ENCODE results near the gene KLHL1. TPM values are rescaled to one million over a fixed set of nuclear protein-coding genes. Genes with fewer than 3 reads are reported as not detected.

Gene KLHL1
- total RNA-seq, 1 donor from 2014 or later = not detected

GRCh38 chr13:69910800-69911199 is 197.5 kb downstream of the KLHL1 start:
- Mint-ChIP-seq H3K4me3 (no peak overlapping the region), H3K27me3 (ENCODE audit: insufficient read depth) (no peaks in the 10 kb centered on the region), H3K36me3 (ENCODE audit: low read depth) (no peaks in the 10 kb centered on the region), H3K4me1 (ENCODE audit: low read depth) (no peaks in the 10 kb centered on the region), H3K27ac (no peak overlapping the region), H3K9me3 (peaks cover 4% of the 10 kb centered on the region)
- intact Hi-C loops (cut with micrococcal nuclease) = no loop called here
- no peak for DNase-seq (ENCODE audit: low spot score)

DNA sequence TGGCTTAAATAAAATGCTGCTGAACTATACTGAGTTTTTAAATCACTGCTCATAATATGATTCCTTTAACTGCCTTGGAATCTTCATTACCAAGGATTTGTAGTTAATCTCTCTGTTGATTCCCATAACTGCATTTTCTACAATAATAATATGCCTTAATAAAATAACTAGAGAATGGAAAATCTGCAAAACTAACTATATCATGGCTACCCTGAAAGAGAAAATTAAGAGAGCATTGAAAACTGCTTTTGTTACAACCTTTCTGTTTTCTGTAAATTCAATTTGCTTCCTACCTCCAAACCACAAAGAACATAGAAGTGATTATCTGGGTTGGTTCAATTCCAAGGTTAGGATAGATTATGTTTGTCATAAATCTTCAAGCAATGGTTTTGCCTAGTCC is 203.5 kb downstream of the KLHL1 start:
- H3K27me3 Mint-ChIP-seq (ENCODE audit: insufficient read depth) = no peaks in the 10 kb centered on the region
- H3K4me3 Mint-ChIP-seq = no peak overlapping the region
- no peaks in the 10 kb centered on the region for H3K4me1 Mint-ChIP-seq (ENCODE audit: low read depth)
- intact Hi-C loops (cut with micrococcal nuclease) = no loop called here
- peaks cover 11% of the 10 kb centered on the region for H3K9me3 Mint-ChIP-seq
- no peak for DNase-seq (ENCODE audit: low spot score)
- no peak overlapping the region for H3K27ac Mint-ChIP-seq
- H3K36me3 Mint-ChIP-seq (ENCODE audit: low read depth) = no peaks in the 10 kb centered on the region

GRCh38 chr13:69903081-69903480 is 205.2 kb downstream of the KLHL1 start:
- Mint-ChIP-seq H3K27me3 (ENCODE audit: insufficient read depth) (no peaks in the 10 kb centered on the region), H3K9me3 (peaks cover 18% of the 10 kb centered on the region), H3K4me1 (ENCODE audit: low read depth) (no peaks in the 10 kb centered on the region), H3K27ac (no peak overlapping the region), H3K36me3 (ENCODE audit: low read depth) (no peaks in the 10 kb centered on the region), H3K4me3 (no peak overlapping the region)
- DNase-seq (ENCODE audit: low spot score) = no peak
- intact Hi-C loops (cut with micrococcal nuclease) = no loop called here

GRCh38 chr13:69882451-69882850 is 225.8 kb downstream of the KLHL1 start:
- DNase-seq (ENCODE audit: low spot score) = no peak
- Mint-ChIP-seq H3K9me3 (peaks cover 4% of the 10 kb centered on the region), H3K36me3 (ENCODE audit: low read depth) (no peaks in the 10 kb centered on the region)

GRCh38 chr13:69879936-69880335 is 228.3 kb downstream of the KLHL1 start:
- H3K27me3 Mint-ChIP-seq (ENCODE audit: insufficient read depth) = no peaks in the 10 kb centered on the region
- intact Hi-C loops (cut with micrococcal nuclease) = no loop called here
- H3K27ac Mint-ChIP-seq = no peak overlapping the region
- H3K4me3 Mint-ChIP-seq = no peak overlapping the region
- no peaks in the 10 kb centered on the region for H3K36me3 Mint-ChIP-seq (ENCODE audit: low read depth)
- H3K9me3 Mint-ChIP-seq = peaks cover 4% of the 10 kb centered on the region
- DNase-seq (ENCODE audit: low spot score) = no peak
- no peaks in the 10 kb centered on the region for H3K4me1 Mint-ChIP-seq (ENCODE audit: low read depth)

More at GRCh38 chr13:69882451-69882850, 225.8 kb downstream of the KLHL1 start:
- intact Hi-C loops (cut with micrococcal nuclease) = no loop called here
- H3K27ac Mint-ChIP-seq = no peak overlapping the region
- H3K4me1 Mint-ChIP-seq (ENCODE audit: low read depth) = no peaks in the 10 kb centered on the region
- H3K27me3 Mint-ChIP-seq (ENCODE audit: insufficient read depth) = no peaks in the 10 kb centered on the region
- H3K4me3 Mint-ChIP-seq = no peak overlapping the region

- no peak overlapping the region for H3K4me3 Mint-ChIP-seq
- H3K9me3 Mint-ChIP-seq = no peaks in the 10 kb centered on the region
- intact Hi-C loops (cut with micrococcal nuclease) = no loop called here
These were observed 235.8 kb downstream of the KLHL1 start for GRCh38 chr13:69872321-69873047.

DNA sequence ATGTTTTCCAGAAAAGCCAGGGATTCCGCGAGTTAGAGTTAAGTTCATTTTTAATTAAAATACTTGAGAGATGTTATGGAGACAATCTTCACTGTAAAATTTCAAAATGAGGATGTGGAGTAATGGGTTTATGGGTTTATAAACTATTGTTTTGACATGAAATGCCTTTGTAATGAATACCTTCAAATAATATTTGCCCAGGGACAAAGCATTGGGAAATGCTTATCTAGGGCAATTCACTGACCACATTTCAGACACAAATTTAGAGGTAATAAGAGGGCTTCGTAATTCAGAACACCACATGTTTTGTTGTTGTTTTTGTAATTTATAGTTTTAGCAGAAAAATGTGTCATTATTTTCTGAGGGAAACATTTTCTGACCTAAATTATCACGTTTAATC is 241.7 kb downstream of the KLHL1 start:
- H3K4me1 Mint-ChIP-seq (ENCODE audit: low read depth) = no peaks in the 10 kb centered on the region
- intact Hi-C loops (cut with micrococcal nuclease) = no loop called here
- no peaks in the 10 kb centered on the region for H3K9me3 Mint-ChIP-seq
- no peak overlapping the region for H3K4me3 Mint-ChIP-seq
- H3K27ac Mint-ChIP-seq = no peak overlapping the region
- no peak for DNase-seq (ENCODE audit: low spot score)
- H3K27me3 Mint-ChIP-seq (ENCODE audit: insufficient read depth) = no peaks in the 10 kb centered on the region
- no peaks in the 10 kb centered on the region for H3K36me3 Mint-ChIP-seq (ENCODE audit: low read depth)

More at GRCh38 chr13:69872321-69873047, 235.8 kb downstream of the KLHL1 start:
- DNase-seq (ENCODE audit: low spot score) = no peak
- H3K4me1 Mint-ChIP-seq (ENCODE audit: low read depth) = no peaks in the 10 kb centered on the region
- H3K27me3 Mint-ChIP-seq (ENCODE audit: insufficient read depth) = no peaks in the 10 kb centered on the region
- no peak overlapping the region for H3K27ac Mint-ChIP-seq
- no peaks in the 10 kb centered on the region for H3K36me3 Mint-ChIP-seq (ENCODE audit: low read depth)

- no peaks in the 10 kb centered on the region for H3K27me3 Mint-ChIP-seq (ENCODE audit: insufficient read depth)
- H3K36me3 Mint-ChIP-seq (ENCODE audit: low read depth) = no peaks in the 10 kb centered on the region
- no peak overlapping the region for H3K27ac Mint-ChIP-seq
- no peak overlapping the region for H3K4me3 Mint-ChIP-seq
- H3K4me1 Mint-ChIP-seq (ENCODE audit: low read depth) = no peaks in the 10 kb centered on the region
- intact Hi-C loops (cut with micrococcal nuclease) = no loop called here
- no peaks in the 10 kb centered on the region for H3K9me3 Mint-ChIP-seq
- no peak for DNase-seq (ENCODE audit: low spot score)
These were observed 250.9 kb downstream of the KLHL1 start for GRCh38 chr13:69857183-69857821.

DNA sequence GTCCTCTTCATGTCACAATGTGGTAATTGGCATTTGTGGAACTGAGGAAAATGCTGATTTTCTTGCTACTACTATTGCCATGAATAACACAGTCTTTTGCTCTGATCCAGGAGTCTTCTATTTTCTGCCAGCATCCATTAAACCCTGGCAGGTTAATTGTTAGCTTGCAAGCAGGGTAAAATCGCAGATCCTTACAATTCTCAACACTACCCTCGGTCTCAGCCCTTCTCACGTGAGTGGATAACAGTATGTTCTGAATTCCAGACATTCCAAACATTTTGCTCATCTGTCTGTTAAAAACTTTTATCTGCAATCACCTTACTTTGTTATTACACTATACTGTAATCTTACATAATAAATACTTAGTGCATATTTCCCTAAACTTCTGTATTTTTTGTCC is 251.9 kb downstream of the KLHL1 start:
- intact Hi-C loops (cut with micrococcal nuclease) = no loop called here
- H3K36me3 Mint-ChIP-seq (ENCODE audit: low read depth) = no peaks in the 10 kb centered on the region
- H3K4me1 Mint-ChIP-seq (ENCODE audit: low read depth) = no peaks in the 10 kb centered on the region
- no peaks in the 10 kb centered on the region for H3K27me3 Mint-ChIP-seq (ENCODE audit: insufficient read depth)
- no peaks in the 10 kb centered on the region for H3K9me3 Mint-ChIP-seq
- H3K4me3 Mint-ChIP-seq = no peak overlapping the region
- H3K27ac Mint-ChIP-seq = no peak overlapping the region
- DNase-seq (ENCODE audit: low spot score) = no peak

GRCh38 chr13:69828527-69828926 is 279.7 kb downstream of the KLHL1 start:
- Mint-ChIP-seq H3K9me3 (peaks cover 10% of the 10 kb centered on the region), H3K4me3 (no peak overlapping the region), H3K27me3 (ENCODE audit: insufficient read depth) (no peaks in the 10 kb centered on the region), H3K4me1 (ENCODE audit: low read depth) (no peaks in the 10 kb centered on the region), H3K36me3 (ENCODE audit: low read depth) (no peaks in the 10 kb centered on the region), H3K27ac (no peak overlapping the region)
- intact Hi-C loops (cut with micrococcal nuclease) = no loop called here
- no peak for DNase-seq (ENCODE audit: low spot score)

- Mint-ChIP-seq H3K4me1 (ENCODE audit: low read depth) (no peaks in the 10 kb centered on the region), H3K27ac (no peak overlapping the region), H3K9me3 (no peaks in the 10 kb centered on the region), H3K4me3 (no peak overlapping the region), H3K36me3 (ENCODE audit: low read depth) (no peaks in the 10 kb centered on the region), H3K27me3 (ENCODE audit: insufficient read depth) (no peaks in the 10 kb centered on the region)
- intact Hi-C loops (cut with micrococcal nuclease) = no loop called here
- DNase-seq (ENCODE audit: low spot score) = no peak
These were observed 288.1 kb downstream of the KLHL1 start for GRCh38 chr13:69820180-69820579.

- Mint-ChIP-seq H3K36me3 (ENCODE audit: low read depth) (no peaks in the 10 kb centered on the region), H3K9me3 (peaks cover 5% of the 10 kb centered on the region), H3K27me3 (ENCODE audit: insufficient read depth) (no peaks in the 10 kb centered on the region), H3K4me3 (no peak overlapping the region), H3K27ac (no peak overlapping the region), H3K4me1 (ENCODE audit: low read depth) (no peaks in the 10 kb centered on the region)
- intact Hi-C loops (cut with micrococcal nuclease) = no loop called here
- no peak for DNase-seq (ENCODE audit: low spot score)
These were observed 290.9 kb downstream of the KLHL1 start for GRCh38 chr13:69817333-69817869.

- Mint-ChIP-seq H3K36me3 (ENCODE audit: low read depth) (no peaks in the 10 kb centered on the region), H3K4me3 (no peak overlapping the region), H3K27ac (no peak overlapping the region), H3K4me1 (ENCODE audit: low read depth) (no peaks in the 10 kb centered on the region), H3K27me3 (ENCODE audit: insufficient read depth) (no peaks in the 10 kb centered on the region), H3K9me3 (peaks cover 23% of the 10 kb centered on the region)
- intact Hi-C loops (cut with micrococcal nuclease) = no loop called here
- no peak for DNase-seq (ENCODE audit: low spot score)
These were observed 299.1 kb downstream of the KLHL1 start for GRCh38 chr13:69809152-69809551.
